Activated B cell treated with CpG ODN at 0.5 μM for 24 hours (primary cell): ENCODE results near the gene CRELD2. TPM values are rescaled to one million over a fixed set of nuclear protein-coding genes. Genes with fewer than 3 reads are reported as not detected.

Experiments used
- ATAC-seq: fragments of 200-7000 bp; cut with Tn5 transposase; one replicate; pipeline ENCODE4 v1.10.0; 2021; ENCODE audit warnings: low read depth, mild to moderate bottlenecking, moderate library complexity
- CTCF ChIA-PET: fragments of 350-600 bp; sonication (Branson Sonifier 250); formaldehyde crosslinking; loops from one replicate; lab custom pipeline; 2021; ENCODE audit warnings: antibody characterized with exemption; lab: Charles Lee
- POLR2A ChIA-PET: fragments of 350-600 bp; sonication (Branson Sonifier 250); formaldehyde crosslinking; loops from one replicate; lab custom pipeline; 2021; ENCODE audit warnings: antibody characterized with exemption; lab: Charles Lee
- DNase-seq: peaks from one replicate; pipeline ENCODE4 v3.0.0; 2022
- H3K27ac Mint-ChIP-seq: one replicate; pipeline ENCODE4 v1.8.0; 2020; ENCODE audit warnings: mixed read lengths
- H3K27me3 Mint-ChIP-seq: one replicate; pipeline ENCODE4 v1.8.0; 2021; ENCODE audit warnings: mixed read lengths
- H3K36me3 Mint-ChIP-seq: one replicate; pipeline ENCODE4 v1.8.0; 2021; ENCODE audit warnings: low read depth, mixed read lengths
- H3K4me1 Mint-ChIP-seq: one replicate; pipeline ENCODE4 v1.8.0; 2021; ENCODE audit warnings: mixed read lengths
- H3K4me3 Mint-ChIP-seq: one replicate; pipeline ENCODE4 v1.8.0; 2020; ENCODE audit warnings: mild to moderate bottlenecking, mixed read lengths
- H3K9me3 Mint-ChIP-seq: one replicate; pipeline ENCODE4 v1.8.0; 2020; ENCODE audit warnings: mixed read lengths
- intact Hi-C: fragments of 100-400 bp; cut with micrococcal nuclease; formaldehyde crosslinking; loops from one replicate; pipeline ENCODE4 v1.15.1; 2024
- total RNA-seq: library from RNA; stranded (reverse); gene quantifications from 2 replicates; pipeline ENCODE4 v1.2.3, GENCODE V29; 2022
- TF ChIP-seq, protein P1 (sequence below): fragments of 200-600 bp; IDR thresholded peaks from one replicate; pipeline ENCODE4 v1.8.0; 2022; ENCODE audit warnings: antibody characterized with exemption, mild to moderate bottlenecking

The CRELD2 gene
- total RNA-seq, 1 donor from 2014 or later: 44.5 TPM

GRCh38 chr22:49879871-49880270 is 38.6 kb upstream of the CRELD2 start:
- Mint-ChIP-seq H3K36me3 (peaks cover 32% of the 10 kb centered on the region), H3K9me3 (no peaks in the 10 kb centered on the region), H3K4me1 (peaks cover 16% of the 10 kb centered on the region), H3K27me3 (no peaks in the 10 kb centered on the region), H3K27ac (no peak overlapping the region), H3K4me3 (no peak overlapping the region)
- ATAC-seq (no peak), DNase-seq (no peak)
- intact Hi-C loops: no loop called here
- TF ChIP-seq, protein P1, sequence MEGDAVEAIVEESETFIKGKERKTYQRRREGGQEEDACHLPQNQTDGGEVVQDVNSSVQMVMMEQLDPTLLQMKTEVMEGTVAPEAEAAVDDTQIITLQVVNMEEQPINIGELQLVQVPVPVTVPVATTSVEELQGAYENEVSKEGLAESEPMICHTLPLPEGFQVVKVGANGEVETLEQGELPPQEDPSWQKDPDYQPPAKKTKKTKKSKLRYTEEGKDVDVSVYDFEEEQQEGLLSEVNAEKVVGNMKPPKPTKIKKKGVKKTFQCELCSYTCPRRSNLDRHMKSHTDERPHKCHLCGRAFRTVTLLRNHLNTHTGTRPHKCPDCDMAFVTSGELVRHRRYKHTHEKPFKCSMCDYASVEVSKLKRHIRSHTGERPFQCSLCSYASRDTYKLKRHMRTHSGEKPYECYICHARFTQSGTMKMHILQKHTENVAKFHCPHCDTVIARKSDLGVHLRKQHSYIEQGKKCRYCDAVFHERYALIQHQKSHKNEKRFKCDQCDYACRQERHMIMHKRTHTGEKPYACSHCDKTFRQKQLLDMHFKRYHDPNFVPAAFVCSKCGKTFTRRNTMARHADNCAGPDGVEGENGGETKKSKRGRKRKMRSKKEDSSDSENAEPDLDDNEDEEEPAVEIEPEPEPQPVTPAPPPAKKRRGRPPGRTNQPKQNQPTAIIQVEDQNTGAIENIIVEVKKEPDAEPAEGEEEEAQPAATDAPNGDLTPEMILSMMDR: no peak
- POLR2A ChIA-PET: no interaction called here
- CTCF ChIA-PET: no interaction called here

GRCh38 chr22:49880281-49880680 is 38.2 kb upstream of the CRELD2 start:
- TF ChIP-seq, protein P1: no peak
- no peak overlapping the region for H3K4me3 Mint-ChIP-seq
- no peak overlapping the region for H3K27ac Mint-ChIP-seq
- H3K4me1 Mint-ChIP-seq: peaks cover 16% of the 10 kb centered on the region
- no peak for ATAC-seq
- no peaks in the 10 kb centered on the region for H3K9me3 Mint-ChIP-seq
- POLR2A ChIA-PET: no interaction called here
- no peaks in the 10 kb centered on the region for H3K27me3 Mint-ChIP-seq
- CTCF ChIA-PET: no interaction called here
- intact Hi-C loops: no loop called here
- H3K36me3 Mint-ChIP-seq: peaks cover 33% of the 10 kb centered on the region
- no peak for DNase-seq

- ATAC-seq (no peak), DNase-seq (no peak)
- H3K27me3 Mint-ChIP-seq: no peaks in the 10 kb centered on the region
- TF ChIP-seq, protein P1: no peak
- no peaks in the 10 kb centered on the region for H3K9me3 Mint-ChIP-seq
- intact Hi-C loops: no loop called here
- POLR2A ChIA-PET: interaction anchor here (0.6 kb wide), 1 partner anchor 145 kb away, joined by 3 read pairs; no protein-coding TSS in a partner anchor
- no peak overlapping the region for H3K27ac Mint-ChIP-seq
- peaks cover 45% of the 10 kb centered on the region for H3K36me3 Mint-ChIP-seq
- CTCF ChIA-PET: no interaction called here
- peaks cover 16% of the 10 kb centered on the region for H3K4me1 Mint-ChIP-seq
- no peak overlapping the region for H3K4me3 Mint-ChIP-seq
Measured at GRCh38 chr22:49881856-49882255, 36.6 kb upstream of the CRELD2 start.

DNA sequence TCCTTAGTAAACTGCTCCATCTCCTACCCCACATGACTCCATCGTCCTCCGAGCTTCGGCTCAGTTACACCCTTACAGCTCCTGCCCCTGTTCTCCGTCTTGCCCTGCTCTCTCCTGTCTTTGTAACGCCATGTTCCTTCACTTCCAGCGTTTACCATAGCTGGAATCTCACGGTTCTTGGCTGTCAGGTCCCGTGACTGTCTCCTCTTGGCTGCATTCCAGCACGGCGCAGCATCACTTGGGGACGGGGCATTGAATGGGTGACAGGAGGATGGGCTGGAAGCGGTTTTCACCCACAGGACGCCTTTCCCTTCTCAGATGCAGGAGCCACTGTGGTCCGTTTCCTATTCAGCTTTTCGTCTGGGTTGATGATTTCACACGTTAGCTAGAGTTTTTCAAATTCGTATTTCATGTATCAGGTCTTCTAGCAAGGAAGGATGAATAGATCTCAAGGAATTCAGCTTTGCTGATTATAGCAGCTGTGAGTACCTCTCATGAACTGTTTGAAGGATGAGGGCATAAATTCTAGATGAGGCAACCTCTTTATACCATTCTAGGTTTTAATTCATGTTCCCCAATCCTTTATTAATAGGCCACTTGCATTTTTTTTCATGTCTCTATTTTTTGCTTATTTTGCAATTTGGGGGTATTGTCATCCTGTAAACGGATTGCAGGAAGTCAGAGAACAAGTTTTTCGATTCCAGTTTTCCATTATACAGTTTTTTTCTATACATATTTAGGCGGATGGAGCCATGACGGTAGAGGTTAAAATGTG is 35.7 kb upstream of the CRELD2 start:
- TF ChIP-seq, protein P1: no peak
- Mint-ChIP-seq H3K4me1 (peaks cover 15% of the 10 kb centered on the region), H3K36me3 (peaks cover 50% of the 10 kb centered on the region), H3K9me3 (no peaks in the 10 kb centered on the region), H3K27me3 (no peaks in the 10 kb centered on the region), H3K27ac (no peak overlapping the region), H3K4me3 (no peak overlapping the region)
- ATAC-seq (no peak), DNase-seq (no peak)
- POLR2A ChIA-PET: no interaction called here
- CTCF ChIA-PET: no interaction called here
- intact Hi-C loops: no loop called here

DNA sequence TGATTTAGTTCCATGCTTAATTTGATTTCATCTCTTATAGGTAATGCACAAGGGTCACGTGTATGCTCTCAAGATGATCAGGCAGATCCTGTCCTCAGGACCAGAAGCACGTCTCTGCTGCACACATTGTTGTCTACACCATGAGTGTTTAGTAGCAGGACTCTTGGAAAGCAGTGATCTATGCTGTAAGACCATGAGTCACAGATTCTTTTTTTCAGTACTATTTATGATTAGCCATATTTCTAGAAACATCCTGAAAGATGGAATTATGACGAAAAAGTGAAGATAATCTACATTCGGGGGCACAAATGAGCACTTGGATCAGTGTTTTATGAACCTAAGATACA is 35.2 kb upstream of the CRELD2 start:
- no peak overlapping the region for H3K4me3 Mint-ChIP-seq
- ATAC-seq: no peak
- H3K27me3 Mint-ChIP-seq: no peaks in the 10 kb centered on the region
- H3K27ac Mint-ChIP-seq: no peak overlapping the region
- no peak for DNase-seq
- CTCF ChIA-PET: interaction anchor here (0.6 kb wide), 1 partner anchor 616 kb away, joined by 3 read pairs; no protein-coding TSS in a partner anchor
- H3K9me3 Mint-ChIP-seq: no peaks in the 10 kb centered on the region
- intact Hi-C loops: no loop called here
- H3K4me1 Mint-ChIP-seq: peaks cover 15% of the 10 kb centered on the region
- TF ChIP-seq, protein P1: no peak
- peaks cover 53% of the 10 kb centered on the region for H3K36me3 Mint-ChIP-seq
- POLR2A ChIA-PET: no interaction called here
